Panc1 (cell line): ENCODE measurements around the gene COX5A. TPM values are rescaled to one million over a fixed set of nuclear protein-coding genes. Genes with fewer than 3 reads are reported as not detected.

Experiments used
- ATAC-seq: fragments of 200-7000 bp; cut with Tn5 transposase; 2 replicates; pipeline ENCODE4 v1.9.1; 2020; ENCODE audit warnings: mild to moderate bottlenecking, moderate library complexity
- BruUV-seq: library from RNA; stranded (reverse); fragments of 400-500 nt; replicated peaks from 2 replicates; lab custom pipeline; 2021; lab: Mats Ljungman, UMichigan
- CTCF ChIA-PET: fragments of 300-600 bp; sonication (Branson Sonifier 250); formaldehyde crosslinking; loops from one replicate; lab custom pipeline; 2022; ENCODE audit warnings: antibody characterized with exemption; lab: Charles Lee
- POLR2A ChIA-PET: fragments of 300-600 bp; sonication (Branson Sonifier 250); formaldehyde crosslinking; loops from one replicate; lab custom pipeline; 2022; ENCODE audit warnings: antibody characterized with exemption; lab: Charles Lee
- DNase-seq: peaks from one replicate; pipeline ENCODE4 v3.0.0-alpha.2; 2010; ENCODE audit warnings: low read depth, low spot score
- H3K27ac ChIP-seq: 2 replicates; pipeline ENCODE4 v1.5.1; 2011; ENCODE audit warnings: mild to moderate bottlenecking, low read length, inconsistent platforms
- H3K27me3 ChIP-seq: fragments of 200-500 bp; sonication (Bioruptor generic); 2 replicates; pipeline ENCODE4 v1.6.0; 2014; ENCODE audit warnings: low read length, inconsistent platforms; ENCODE audit not compliant: control insufficient read depth, insufficient read depth
- H3K36me3 ChIP-seq: fragments of 200-500 bp; sonication (Bioruptor generic); 2 replicates; pipeline ENCODE4 v1.5.1; 2014; ENCODE audit warnings: inconsistent platforms, mild to moderate bottlenecking, low read length, moderate library complexity; ENCODE audit not compliant: control insufficient read depth, insufficient read depth
- H3K4me1 ChIP-seq: 2 replicates; pipeline ENCODE4 v1.5.1; 2011; ENCODE audit warnings: inconsistent platforms, mild to moderate bottlenecking, low read length, moderate library complexity; ENCODE audit not compliant: control insufficient read depth, insufficient read depth
- H3K4me3 ChIP-seq, 2 experiments: 2 replicates each; pipeline ENCODE4 v1.5.1; 2011 to 2012; ENCODE audit warnings: low read depth in 2 of 2, low read length in 2 of 2, mild to moderate bottlenecking in 2 of 2, inconsistent platforms in 1 of 2, moderate library complexity in 1 of 2
- H3K9me3 ChIP-seq: fragments of 200-500 bp; sonication (Bioruptor generic); 2 replicates; pipeline ENCODE4 v1.5.1; 2014; ENCODE audit warnings: low read depth, mild to moderate bottlenecking, inconsistent platforms, low read length, moderate library complexity; ENCODE audit not compliant: control insufficient read depth, insufficient read depth
- CTCF ChIP-seq: fragments of 450-650 bp; IDR thresholded peaks from 2 replicates; pipeline ENCODE4 v1.5.1; 2017; ENCODE audit warnings: mild to moderate bottlenecking
- POLR2AphosphoS5 ChIP-seq: IDR thresholded peaks from 2 replicates; pipeline ENCODE4 v1.6.1; 2012; ENCODE audit warnings: mild to moderate bottlenecking, low read depth, low read length, moderate library complexity
- REST ChIP-seq, 2 experiments: IDR thresholded peaks; 2 replicates each; pipeline ENCODE4 v1.6.1; 2011 to 2012; ENCODE audit warnings: low read depth in 2 of 2, control low read depth in 1 of 2, low read length in 1 of 2, mild to moderate bottlenecking in 1 of 2, moderate library complexity in 1 of 2; ENCODE audit not compliant: insufficient read depth in 1 of 2
- SIN3A ChIP-seq: IDR thresholded peaks from 2 replicates; pipeline ENCODE4 v1.6.1; 2012; ENCODE audit warnings: low read depth, mild to moderate bottlenecking, low read length, moderate library complexity, borderline replicate concordance; ENCODE audit not compliant: insufficient read depth
- TCF7L2 ChIP-seq: IDR thresholded peaks from 2 replicates; pipeline ENCODE4 v1.6.1; 2011; ENCODE audit warnings: mild to moderate bottlenecking, low read depth, low read length, inconsistent platforms
- in situ Hi-C: cut with HindIII; loops from 2 replicates; pipeline ENCODE4 v1.10.0; 2016; ENCODE audit warnings: low sequenced_read_pairs, low pct_unique_long_range_greater_than_20kb
- intact Hi-C: fragments of 100-400 bp; cut with micrococcal nuclease; formaldehyde crosslinking; loops from one replicate; pipeline ENCODE4 v1.10.0; 2022; ENCODE audit not compliant: unreplicated experiment
- total RNA-seq: library from RNA; stranded (reverse); gene quantifications from one replicate; pipeline ENCODE4 v1.2.1, GENCODE V29; 2021; ENCODE audit not compliant: unreplicated experiment

COX5A gene
- total RNA-seq, 1 experiment from 2014 or later, result 353 TPM

- in situ Hi-C loops, result no loop called here
Observed at GRCh38 chr15:74872702-74873035, 65.2 kb downstream of the COX5A start.

GRCh38 chr15:74870436-74871215 is 67.2 kb downstream of the COX5A start:
- Histone ChIP-seq H3K27ac (no peak overlapping the region), H3K27me3 (no peaks in the 10 kb centered on the region), H3K4me3 (no peak overlapping the region), H3K9me3 (no peaks in the 10 kb centered on the region), H3K4me1 (peaks cover 19% of the 10 kb centered on the region), H3K36me3 (no peaks in the 10 kb centered on the region)
- in situ Hi-C loops (no loop called here), intact Hi-C loops (no loop called here)
- BruUV-seq, result TSS peak; percentile 50
- no peak for TF ChIP-seq POLR2AphosphoS5
- no peak for TF ChIP-seq CTCF
- TF ChIP-seq TCF7L2, result no peak
- TF ChIP-seq SIN3A, result no peak
- TF ChIP-seq REST (IDR thresholded peaks at IDR 0.05; ENCODE audit: insufficient read depth in 1 of 2, low read depth in 2 of 2, low read length in 1 of 2), result no peak
- DNase-seq (no peak), ATAC-seq (no peak)
- POLR2A ChIA-PET, result interaction anchor here (0.6 to 0.7 kb wide), 2 partner anchors 464 to 1772 kb away, joined by 3 read pairs; no protein-coding TSS in a partner anchor
- CTCF ChIA-PET, result interaction anchor here (1.1 kb wide), 1 partner anchor 31 kb away, joined by 4 read pairs; no protein-coding TSS in a partner anchor

More at GRCh38 chr15:74872702-74873035, 65.2 kb downstream of the COX5A start:
- TSS peak; percentile 78 for BruUV-seq
- no peaks in the 10 kb centered on the region for H3K9me3 ChIP-seq
- peak overlapping the region; percentile 88 for H3K27ac ChIP-seq
- POLR2A ChIA-PET, result no interaction called here
- CTCF ChIA-PET, result no interaction called here
- peaks cover 19% of the 10 kb centered on the region for H3K4me1 ChIP-seq
- no peak for DNase-seq
- no peaks in the 10 kb centered on the region for H3K36me3 ChIP-seq
- TF ChIP-seq SIN3A, result no peak
- no peak for TF ChIP-seq POLR2AphosphoS5
- no peak for TF ChIP-seq REST (IDR thresholded peaks at IDR 0.05; ENCODE audit: insufficient read depth in 1 of 2, low read depth in 2 of 2, low read length in 1 of 2)
- no peak for TF ChIP-seq TCF7L2
- TF ChIP-seq CTCF, result no peak
- peak; percentile 3; the same call in 1 of the 2 replicates for ATAC-seq
- no peaks in the 10 kb centered on the region for H3K27me3 ChIP-seq
- intact Hi-C loops, result no loop called here
- peak overlapping the region; percentile 85 to 98 for H3K4me3 ChIP-seq
